Lower leg skin (tissue), 4 donors: ENCODE data around the gene CPPED1. TPM values are rescaled to one million over a fixed set of nuclear protein-coding genes. Genes with fewer than 3 reads are reported as not detected.

Experiments
- DNase-seq, 2 donors: peaks; one replicate each; pipeline ENCODE4 v3.0.0-alpha.2; 2019; ENCODE audit warnings: low spot score in 2 of 2
- H3K4me3 ChIP-seq: fragments of 200-600 bp; sonication (generic); 2 replicates; pipeline ENCODE4 v1.5.1; 2017; ENCODE audit warnings: mild to moderate bottlenecking, low read depth; ENCODE audit not compliant: poor library complexity, severe bottlenecking
- POLR2A ChIP-seq, 2 donors: fragments of 450-650 bp; IDR thresholded peaks; one replicate each; pipeline ENCODE4 v1.6.1; 2016 to 2017; ENCODE audit warnings: antibody characterized with exemption in 2 of 2, mild to moderate bottlenecking in 1 of 2, moderate library complexity in 1 of 2
- WGBS, 2 donors: methylation state at CpG; one replicate each; pipeline ENCODE4 v1.1.5; 2018; 5-methylcytosine and 5-hydroxymethylcytosine counted together
- intact Hi-C: fragments of 100-400 bp; cut with DNase I; formaldehyde crosslinking; loops from one replicate; pipeline ENCODE4 v1.15.0; 2023; ENCODE audit warnings: low total_unique reads
- total RNA-seq, 4 donors: library from RNA; depleted of rRNA; stranded (reverse); fragments of >200 nt; gene quantifications; one replicate each; pipeline ENCODE4 v1.1.0, GENCODE V29; 2016
- TF ChIP-seq, protein P1 (sequence below), 3 donors: fragments of 450-650 bp; IDR thresholded peaks; one replicate each; pipeline ENCODE4 v1.5.1; 2016; ENCODE audit warnings: antibody characterized with exemption in 3 of 3, mild to moderate bottlenecking in 3 of 3, moderate library complexity in 2 of 3

CPPED1 gene
- total RNA-seq, 4 donors from 2014 or later: 5.4 to 11.6 (median 8.2) TPM

GRCh38 chr16:12798846-12799245 lies 4.8 kb downstream of the CPPED1 start:
- no peak overlapping the region for H3K4me3 ChIP-seq
- WGBS, 2 donors: 67 to 73% methylated on average over 5 of the region's 5 CpGs
- TF ChIP-seq, protein P1, sequence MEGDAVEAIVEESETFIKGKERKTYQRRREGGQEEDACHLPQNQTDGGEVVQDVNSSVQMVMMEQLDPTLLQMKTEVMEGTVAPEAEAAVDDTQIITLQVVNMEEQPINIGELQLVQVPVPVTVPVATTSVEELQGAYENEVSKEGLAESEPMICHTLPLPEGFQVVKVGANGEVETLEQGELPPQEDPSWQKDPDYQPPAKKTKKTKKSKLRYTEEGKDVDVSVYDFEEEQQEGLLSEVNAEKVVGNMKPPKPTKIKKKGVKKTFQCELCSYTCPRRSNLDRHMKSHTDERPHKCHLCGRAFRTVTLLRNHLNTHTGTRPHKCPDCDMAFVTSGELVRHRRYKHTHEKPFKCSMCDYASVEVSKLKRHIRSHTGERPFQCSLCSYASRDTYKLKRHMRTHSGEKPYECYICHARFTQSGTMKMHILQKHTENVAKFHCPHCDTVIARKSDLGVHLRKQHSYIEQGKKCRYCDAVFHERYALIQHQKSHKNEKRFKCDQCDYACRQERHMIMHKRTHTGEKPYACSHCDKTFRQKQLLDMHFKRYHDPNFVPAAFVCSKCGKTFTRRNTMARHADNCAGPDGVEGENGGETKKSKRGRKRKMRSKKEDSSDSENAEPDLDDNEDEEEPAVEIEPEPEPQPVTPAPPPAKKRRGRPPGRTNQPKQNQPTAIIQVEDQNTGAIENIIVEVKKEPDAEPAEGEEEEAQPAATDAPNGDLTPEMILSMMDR (IDR thresholded peaks at IDR 0.05): no peak
- TF ChIP-seq POLR2A (IDR thresholded peaks at IDR 0.05): no peak
- intact Hi-C loops: loop anchor here (10.0 kb wide), 1 partner anchor 694 kb away; no protein-coding TSS in a partner anchor
- DNase-seq: no peak

GRCh38 chr16:12798171-12798570 lies 5.5 kb downstream of the CPPED1 start:
- intact Hi-C loops: loop anchor here (10.0 kb wide), 1 partner anchor 693 kb away; no protein-coding TSS in a partner anchor
- no peak for DNase-seq

DNA sequence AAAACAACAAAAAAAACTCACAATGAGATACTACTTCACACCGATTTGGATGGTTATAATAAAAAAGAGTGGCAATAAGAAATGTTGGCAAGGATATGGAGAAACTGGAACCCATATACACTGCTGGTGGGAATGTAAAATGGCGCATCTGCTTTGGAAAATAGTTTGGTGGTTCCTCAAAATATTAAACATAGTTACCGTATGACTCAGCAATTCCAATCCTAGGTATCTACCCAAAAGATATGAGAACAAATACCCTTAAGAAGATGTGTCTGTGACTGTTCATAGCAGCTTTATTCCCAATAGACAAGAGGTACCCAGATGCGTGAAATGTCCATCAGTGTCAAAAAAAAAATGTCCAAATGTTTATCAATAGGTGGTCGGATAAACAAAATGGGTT lies 7.2 kb downstream of the CPPED1 start:
- WGBS, 2 donors: 96 to 98% methylated on average over 5 of the region's 5 CpGs
- no peak overlapping the region for H3K4me3 ChIP-seq
- intact Hi-C loops: loop anchor here (10.0 kb wide), 1 partner anchor 692 kb away; no protein-coding TSS in a partner anchor
- no peak for TF ChIP-seq POLR2A (IDR thresholded peaks at IDR 0.05)
- TF ChIP-seq, protein P1 (IDR thresholded peaks at IDR 0.05): no peak
- DNase-seq: no peak

More at GRCh38 chr16:12798171-12798570, 5.5 kb downstream of the CPPED1 start:
- H3K4me3 ChIP-seq: no peak overlapping the region
- TF ChIP-seq, protein P1 (IDR thresholded peaks at IDR 0.05): no peak

DNA sequence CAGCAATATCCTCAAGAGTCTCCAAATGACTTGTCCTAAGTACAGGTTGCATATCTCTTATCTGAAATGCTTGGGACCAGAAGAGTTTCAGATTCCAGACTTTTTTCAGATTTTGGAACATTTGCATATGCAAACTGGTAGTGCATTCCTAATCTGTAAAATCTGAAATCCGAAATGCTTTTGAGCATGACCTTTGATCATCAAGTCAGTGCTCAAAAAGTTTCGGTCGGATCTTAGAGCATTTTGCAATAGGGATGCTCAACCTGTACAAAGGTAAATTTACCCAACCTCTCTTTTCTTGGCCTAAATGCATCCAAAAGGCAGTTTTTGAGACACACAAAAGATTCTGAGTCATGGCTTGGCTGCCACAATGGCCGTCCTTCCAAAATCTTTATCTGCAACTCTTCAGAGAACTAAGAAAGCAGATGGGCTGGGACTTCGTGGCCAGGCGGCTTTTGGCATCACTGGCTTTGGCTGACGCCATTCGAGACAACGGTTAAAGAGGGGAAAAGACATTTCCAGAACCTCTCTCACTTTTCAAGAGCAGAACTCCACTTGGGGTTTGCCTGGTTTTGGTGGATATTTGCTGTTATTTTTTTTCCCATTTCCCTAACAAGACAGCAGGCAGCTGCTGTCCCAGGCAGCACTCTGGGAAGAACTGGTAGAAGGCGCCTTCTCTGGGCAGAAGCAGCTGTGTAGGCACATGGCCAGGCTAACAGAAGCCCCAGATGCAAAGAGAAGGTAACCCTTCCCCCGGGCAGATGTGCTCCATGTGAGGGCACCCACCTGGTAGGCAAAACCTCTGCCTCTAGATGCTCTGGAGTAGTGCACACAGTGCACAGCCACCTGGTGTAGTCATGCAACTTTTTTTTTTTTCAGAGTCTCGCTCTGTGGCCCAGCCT lies 8.9 kb downstream of the CPPED1 start:
- intact Hi-C loops: loop anchor here (10.0 kb wide), 1 partner anchor 690 kb away; no protein-coding TSS in a partner anchor
- TF ChIP-seq POLR2A (IDR thresholded peaks at IDR 0.05): no peak
- TF ChIP-seq, protein P1 (IDR thresholded peaks at IDR 0.05): no peak
- 59 to 78% methylated on average over 12 of the region's 12 CpGs for WGBS, 2 donors
- H3K4me3 ChIP-seq: no peak overlapping the region
- no peak for DNase-seq

DNA sequence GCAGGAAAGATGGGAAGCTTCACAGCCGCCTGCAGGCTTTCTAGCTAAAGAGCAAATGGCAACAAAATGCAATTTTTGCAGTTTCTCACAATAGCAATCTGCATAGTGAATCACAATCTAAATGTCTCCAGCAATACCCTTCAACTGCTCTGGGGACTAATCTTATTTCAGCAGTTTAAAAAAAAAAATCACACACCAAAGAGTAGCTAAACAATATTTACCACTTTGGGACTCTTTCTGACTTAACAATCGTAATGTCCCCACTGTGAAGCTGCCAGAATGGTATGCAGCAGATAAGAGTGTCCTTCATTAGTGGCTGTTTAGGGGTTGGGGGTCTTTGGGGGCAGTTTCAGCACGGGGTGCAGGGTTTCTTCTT lies 9.8 kb downstream of the CPPED1 start:
- no peak for DNase-seq
- intact Hi-C loops: loop anchor here (10.0 kb wide), 1 partner anchor 689 kb away; no protein-coding TSS in a partner anchor
- H3K4me3 ChIP-seq: no peak overlapping the region
- TF ChIP-seq POLR2A (IDR thresholded peaks at IDR 0.05): no peak
- TF ChIP-seq, protein P1 (IDR thresholded peaks at IDR 0.05): no peak
- 70 to 71% methylated on average over 3 of the region's 3 CpGs for WGBS, 2 donors
